MM.1S (cell line): ENCODE measurements around the gene SRRM2.

Experiments used
- DNase-seq: peaks from one replicate; pipeline ENCODE4 v3.0.0-alpha.2; 2015
- H2AFZ ChIP-seq: fragments of 300-600 bp; sonication (generic); 2 replicates; pipeline ENCODE4 v1.6.0; 2016; ENCODE audit warnings: antibody characterized with exemption, low read length
- H3F3A ChIP-seq: fragments of 300-600 bp; sonication (generic); 2 replicates; pipeline ENCODE4 v1.6.1; 2016; ENCODE audit warnings: mild to moderate bottlenecking, antibody characterized with exemption, low read length, moderate library complexity, mixed read lengths; ENCODE audit not compliant: insufficient read depth
- H3K27ac ChIP-seq: fragments of 300-600 bp; sonication (generic); 2 replicates; pipeline ENCODE4 v1.5.1; 2016; ENCODE audit warnings: mild to moderate bottlenecking, low read length
- H3K27me3 ChIP-seq: fragments of 300-600 bp; sonication (generic); replicated peaks from 2 replicates; pipeline ENCODE4 v1.6.0; 2016; ENCODE audit warnings: low read length; ENCODE audit not compliant: insufficient read depth
- H3K36me3 ChIP-seq: fragments of 300-600 bp; sonication (generic); replicated peaks from 2 replicates; pipeline ENCODE4 v1.6.1; 2016; ENCODE audit warnings: mild to moderate bottlenecking, low read length, mixed read lengths; ENCODE audit not compliant: insufficient read depth
- H3K4me1 ChIP-seq: fragments of 300-600 bp; sonication (generic); 2 replicates; pipeline ENCODE4 v1.6.1; 2016; ENCODE audit warnings: low read length, mixed read lengths
- H3K4me2 ChIP-seq: fragments of 300-600 bp; sonication (generic); 2 replicates; pipeline ENCODE4 v1.6.0; 2016; ENCODE audit warnings: low read depth, low read length
- H3K4me3 ChIP-seq: fragments of 300-600 bp; sonication (generic); 2 replicates; pipeline ENCODE4 v1.5.1; 2016; ENCODE audit warnings: low read length, mixed read lengths
- H3K79me2 ChIP-seq: fragments of 300-600 bp; sonication (generic); 2 replicates; pipeline ENCODE4 v1.6.1; 2016; ENCODE audit warnings: mixed run types, low read length, mixed read lengths
- H3K9ac ChIP-seq: fragments of 300-600 bp; sonication (generic); 2 replicates; pipeline ENCODE4 v1.6.1; 2016; ENCODE audit warnings: low read length, mixed read lengths
- H3K9me2 ChIP-seq: fragments of 300-600 bp; sonication (generic); replicated peaks from 2 replicates; pipeline ENCODE4 v1.6.1; 2016; ENCODE audit warnings: mild to moderate bottlenecking, low read length, mixed read lengths; ENCODE audit not compliant: insufficient read depth
- H3K9me3 ChIP-seq: fragments of 300-600 bp; sonication (generic); replicated peaks from 2 replicates; pipeline ENCODE4 v1.6.1; 2016; ENCODE audit warnings: mild to moderate bottlenecking, low read length, mixed read lengths; ENCODE audit not compliant: insufficient read depth
- H4K20me1 ChIP-seq: fragments of 300-600 bp; sonication (generic); 2 replicates; pipeline ENCODE4 v1.6.1; 2016; ENCODE audit warnings: mild to moderate bottlenecking, low read length, moderate library complexity, mixed read lengths; ENCODE audit not compliant: insufficient read depth
- EZH2 ChIP-seq: fragments of 300-600 bp; sonication (generic); optimal IDR thresholded peaks from 2 replicates; pipeline ENCODE3; 2017; ENCODE audit warnings: low read depth, mild to moderate bottlenecking, antibody characterized with exemption, low read length, mixed read lengths
- EZH2phosphoT487 ChIP-seq: fragments of 300-600 bp; sonication (generic); IDR thresholded peaks from 2 replicates; pipeline ENCODE4 v1.6.1; 2018; ENCODE audit warnings: antibody characterized with exemption, low read length
- TF ChIP-seq, protein P1 (sequence below): fragments of 300-600 bp; sonication (generic); IDR thresholded peaks from 2 replicates; pipeline ENCODE4 v1.5.1; 2016; ENCODE audit warnings: antibody characterized with exemption, low read length, mixed read lengths

The SRRM2 gene

DNA sequence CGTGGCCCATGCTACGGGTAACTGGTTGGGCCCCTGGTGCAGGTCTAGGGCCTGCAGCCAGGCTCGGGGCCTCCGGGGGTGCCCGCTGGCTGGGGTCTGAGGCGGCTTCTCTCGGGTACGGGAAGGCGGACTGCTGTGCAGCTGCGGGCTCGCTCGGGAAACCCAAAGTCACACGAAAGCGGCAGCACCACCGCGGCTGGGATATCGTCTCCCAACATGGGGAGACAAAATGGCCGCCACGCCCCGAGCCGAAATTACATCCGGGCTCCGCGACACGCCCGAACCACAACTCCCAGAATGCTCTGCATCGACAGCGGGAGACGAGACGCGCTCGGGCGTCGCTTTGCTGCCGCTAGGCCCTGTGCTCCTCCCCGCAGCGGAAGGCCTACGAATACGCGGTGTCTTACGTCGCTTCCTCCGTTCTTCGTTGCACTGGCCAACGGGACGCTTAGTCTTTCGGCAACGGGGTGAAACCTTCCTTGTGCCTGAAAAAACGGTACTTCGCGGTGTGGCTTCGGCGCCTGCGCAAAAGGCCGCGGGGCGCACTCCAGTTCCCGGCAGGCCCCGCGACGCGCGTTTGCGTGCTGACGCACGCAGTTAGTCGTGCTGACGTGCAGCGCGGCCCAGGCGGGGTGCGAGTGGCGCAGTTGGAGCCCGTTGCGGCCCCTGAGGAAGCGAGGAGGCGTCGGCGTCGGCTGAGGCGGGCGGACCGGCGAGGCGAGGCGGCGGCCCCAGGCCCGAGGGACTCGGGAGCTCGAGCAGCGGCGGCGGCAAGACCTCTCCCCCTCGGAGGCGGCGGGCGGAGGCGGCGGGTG is at the start of gene SRRM2:
Gene SRRM2, plus strand, starts transcription at position 604 of the 815 bp plus-strand sequence. CDS start 3,727 bp downstream, outside the sequence.
- TF ChIP-seq EZH2 (no peak), EZH2phosphoT487 (no peak)
- TF ChIP-seq, protein P1, sequence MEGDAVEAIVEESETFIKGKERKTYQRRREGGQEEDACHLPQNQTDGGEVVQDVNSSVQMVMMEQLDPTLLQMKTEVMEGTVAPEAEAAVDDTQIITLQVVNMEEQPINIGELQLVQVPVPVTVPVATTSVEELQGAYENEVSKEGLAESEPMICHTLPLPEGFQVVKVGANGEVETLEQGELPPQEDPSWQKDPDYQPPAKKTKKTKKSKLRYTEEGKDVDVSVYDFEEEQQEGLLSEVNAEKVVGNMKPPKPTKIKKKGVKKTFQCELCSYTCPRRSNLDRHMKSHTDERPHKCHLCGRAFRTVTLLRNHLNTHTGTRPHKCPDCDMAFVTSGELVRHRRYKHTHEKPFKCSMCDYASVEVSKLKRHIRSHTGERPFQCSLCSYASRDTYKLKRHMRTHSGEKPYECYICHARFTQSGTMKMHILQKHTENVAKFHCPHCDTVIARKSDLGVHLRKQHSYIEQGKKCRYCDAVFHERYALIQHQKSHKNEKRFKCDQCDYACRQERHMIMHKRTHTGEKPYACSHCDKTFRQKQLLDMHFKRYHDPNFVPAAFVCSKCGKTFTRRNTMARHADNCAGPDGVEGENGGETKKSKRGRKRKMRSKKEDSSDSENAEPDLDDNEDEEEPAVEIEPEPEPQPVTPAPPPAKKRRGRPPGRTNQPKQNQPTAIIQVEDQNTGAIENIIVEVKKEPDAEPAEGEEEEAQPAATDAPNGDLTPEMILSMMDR, result no peak
- Histone ChIP-seq H3K36me3 (peaks cover 13% of the 10 kb centered on the region; the same call in 1 of the 2 replicates), H3K4me2 (peak within 1 kb of the TSS; percentile 86), H3K4me1 (peaks cover 22% of the 10 kb centered on the region), H2AFZ (peak within 1 kb of the TSS; percentile 80), H3K27ac (peak within 1 kb of the TSS; percentile 95), H3F3A (no peaks in the 10 kb centered on the region; the same call in 1 of the 2 replicates), H3K9ac (peak within 1 kb of the TSS; percentile 95), H3K79me2 (peaks cover 55% of the 10 kb centered on the region), H3K27me3 (no peaks in the 10 kb centered on the region), H3K9me3 (no peaks in the 10 kb centered on the region), H4K20me1 (peaks cover 37% of the 10 kb centered on the region), H3K9me2 (no peaks in the 10 kb centered on the region), H3K4me3 (peak within 1 kb of the TSS; percentile 77)
- DNase-seq, result peak; percentile 98

DNA sequence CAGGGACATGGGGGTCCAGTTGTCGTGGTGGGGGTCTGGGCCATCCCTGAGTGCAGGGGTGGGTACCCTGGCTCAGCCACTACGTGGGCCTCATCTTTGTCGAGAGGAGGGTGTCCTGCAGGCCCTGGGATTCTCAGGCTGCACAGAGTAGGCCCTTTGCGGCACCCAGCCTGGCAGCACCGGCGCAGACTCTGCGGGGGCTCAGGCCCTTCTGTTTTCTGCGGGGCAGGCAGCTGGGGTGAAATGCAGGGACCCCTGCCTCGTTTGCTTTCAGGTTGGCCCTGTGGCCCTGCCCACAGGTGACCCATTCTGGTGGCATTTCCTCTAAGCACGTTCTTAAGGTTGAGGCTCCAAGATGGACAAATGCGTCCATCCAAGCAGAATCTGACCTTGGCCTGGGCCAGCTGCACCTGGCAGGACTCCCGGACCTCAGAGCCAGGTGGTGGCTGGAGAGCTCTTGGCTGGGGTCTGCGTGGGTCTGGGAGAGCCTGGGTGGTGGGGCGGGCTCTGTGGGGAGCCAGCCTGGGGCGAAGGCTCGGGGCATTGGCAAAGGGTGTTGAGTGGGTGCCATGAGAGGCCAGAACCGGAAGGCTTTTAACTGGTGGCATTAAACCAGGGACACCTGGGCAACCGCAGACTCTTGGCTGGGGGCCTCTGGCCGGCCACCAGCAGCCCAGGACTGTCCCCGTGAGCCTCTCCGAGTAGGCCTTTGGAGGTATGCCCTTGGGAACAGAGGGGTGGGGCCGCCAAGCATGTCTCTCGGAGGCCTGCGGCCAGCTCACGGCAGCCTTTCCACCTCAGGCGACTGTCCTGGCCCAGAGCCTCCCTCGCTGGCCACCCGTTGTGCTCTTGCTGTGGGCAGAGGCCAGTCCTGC is 49.3 kb upstream of the SRRM2 start:
- Histone ChIP-seq H3K4me3 (no peak overlapping the region), H3F3A (no peaks in the 10 kb centered on the region), H4K20me1 (no peaks in the 10 kb centered on the region), H3K4me1 (no peaks in the 10 kb centered on the region), H3K9ac (no peak overlapping the region), H3K4me2 (no peak overlapping the region), H3K27ac (no peak overlapping the region), H3K79me2 (0 out of 2 replicates have a peak, but pooled peaks cover 3% of the 10 kb centered on the region), H3K36me3 (no peaks in the 10 kb centered on the region; the same call in 1 of the 2 replicates), H3K27me3 (no peaks in the 10 kb centered on the region), H3K9me3 (no peaks in the 10 kb centered on the region), H3K9me2 (no peaks in the 10 kb centered on the region), H2AFZ (no peak overlapping the region)
- TF ChIP-seq EZH2, result no peak
- TF ChIP-seq EZH2phosphoT487, result no peak
- TF ChIP-seq, protein P1, result no peak
- DNase-seq, result no peak

DNA sequence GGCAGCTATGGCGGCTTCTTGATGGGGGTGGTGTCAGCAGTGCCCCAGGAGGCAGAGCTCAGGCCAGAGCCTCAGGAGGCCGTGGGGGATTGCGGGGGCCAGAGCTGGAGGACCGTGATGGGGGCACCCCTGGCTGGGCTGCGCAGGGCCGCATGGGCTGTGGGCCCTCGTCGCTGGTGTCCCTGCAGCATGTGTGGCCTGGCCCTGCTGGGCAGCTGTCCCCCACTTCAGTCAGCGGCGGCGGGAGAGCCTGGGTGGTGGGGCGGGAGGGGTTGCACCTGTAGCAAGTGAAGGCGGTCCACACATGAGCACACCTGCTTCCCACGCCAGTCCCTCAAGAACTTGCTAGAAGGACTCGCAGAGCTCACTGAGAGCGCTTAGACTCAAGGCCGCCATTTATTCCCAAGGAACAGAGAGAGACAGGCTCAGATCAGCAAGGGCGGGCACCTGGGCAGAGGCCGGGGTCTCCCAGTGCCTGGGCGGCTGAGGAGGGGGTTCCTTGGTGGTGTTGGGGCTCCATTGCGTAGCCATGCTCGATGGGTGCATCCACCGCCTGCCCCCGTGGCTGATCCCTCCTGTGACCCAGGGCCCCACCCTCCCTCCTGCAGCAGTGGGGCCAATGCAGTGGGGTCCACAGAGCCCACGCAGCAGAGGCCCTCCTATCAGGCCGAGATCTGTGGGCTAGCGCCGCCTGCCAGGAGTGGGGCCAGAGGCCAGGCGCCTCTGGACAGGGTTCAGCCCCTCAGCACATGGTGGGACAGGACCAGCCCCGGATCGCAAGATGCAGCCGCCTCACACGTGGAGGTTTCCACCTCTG is 48.1 kb upstream of the SRRM2 start:
- H4K20me1 ChIP-seq, result no peaks in the 10 kb centered on the region
- TF ChIP-seq, protein P1, result no peak
- TF ChIP-seq EZH2 (no peak), EZH2phosphoT487 (no peak)
- 0 out of 2 replicates have a peak, but pooled peaks cover 3% of the 10 kb centered on the region for H3K79me2 ChIP-seq
- H3K9me3 ChIP-seq, result no peaks in the 10 kb centered on the region
- DNase-seq, result no peak
- H3K27me3 ChIP-seq, result no peaks in the 10 kb centered on the region
- no peak overlapping the region for H3K4me2 ChIP-seq
- H2AFZ ChIP-seq, result no peak overlapping the region
- no peaks in the 10 kb centered on the region; the same call in 1 of the 2 replicates for H3K36me3 ChIP-seq
- H3K27ac ChIP-seq, result no peak overlapping the region
- H3K4me1 ChIP-seq, result no peaks in the 10 kb centered on the region
- H3K9ac ChIP-seq, result no peak overlapping the region
- H3F3A ChIP-seq, result no peaks in the 10 kb centered on the region
- no peaks in the 10 kb centered on the region for H3K9me2 ChIP-seq
- no peak overlapping the region for H3K4me3 ChIP-seq
